ENCODE measurements around the gene MAP7D1. TPM values are rescaled to one million over a fixed set of nuclear protein-coding genes. Genes with fewer than 3 reads are reported as not detected.

The MAP7D1 gene
- total RNA-seq, 1 donor from 2014 or later: 166 TPM

- Mint-ChIP-seq H3K27me3 (ENCODE audit: low read depth) (no peaks in the 10 kb centered on the region), H3K27ac (ENCODE audit: unreplicated experiment) (peak overlapping the region; percentile 53), H3K36me3 (ENCODE audit: low read depth) (no peaks in the 10 kb centered on the region), H3K9me3 (no peaks in the 10 kb centered on the region), H3K4me3 (no peak overlapping the region), H3K4me1 (no peaks in the 10 kb centered on the region)
- no peak for DNase-seq (ENCODE audit: low read depth, low spot score)
- TF ChIP-seq CTCF (conservative IDR thresholded peaks at IDR 0.05): no peak
Measured at GRCh38 chr1:36111151-36111550, 44.8 kb upstream of the MAP7D1 start.

- TF ChIP-seq CTCF (conservative IDR thresholded peaks at IDR 0.05): no peak
- Mint-ChIP-seq H3K9me3 (no peaks in the 10 kb centered on the region), H3K27ac (ENCODE audit: unreplicated experiment) (no peak overlapping the region), H3K36me3 (ENCODE audit: low read depth) (no peaks in the 10 kb centered on the region), H3K4me1 (no peaks in the 10 kb centered on the region), H3K27me3 (ENCODE audit: low read depth) (no peaks in the 10 kb centered on the region), H3K4me3 (no peak overlapping the region)
- no peak for DNase-seq (ENCODE audit: low read depth, low spot score)
Measured at GRCh38 chr1:36112823-36113222, 43.1 kb upstream of the MAP7D1 start.

- TF ChIP-seq CTCF (conservative IDR thresholded peaks at IDR 0.05): no peak
- Mint-ChIP-seq H3K27ac (ENCODE audit: unreplicated experiment) (no peak overlapping the region), H3K4me1 (no peaks in the 10 kb centered on the region), H3K9me3 (no peaks in the 10 kb centered on the region), H3K27me3 (ENCODE audit: low read depth) (no peaks in the 10 kb centered on the region), H3K4me3 (no peak overlapping the region), H3K36me3 (ENCODE audit: low read depth) (no peaks in the 10 kb centered on the region)
- no peak for DNase-seq (ENCODE audit: low read depth, low spot score)
Measured at GRCh38 chr1:36114371-36114770, 41.6 kb upstream of the MAP7D1 start.

- no peaks in the 10 kb centered on the region for H3K9me3 Mint-ChIP-seq
- H3K4me1 Mint-ChIP-seq: peaks cover 4% of the 10 kb centered on the region
- H3K27ac Mint-ChIP-seq (ENCODE audit: unreplicated experiment): no peak overlapping the region
- H3K4me3 Mint-ChIP-seq: no peak overlapping the region
- TF ChIP-seq CTCF (conservative IDR thresholded peaks at IDR 0.05): no peak
- H3K27me3 Mint-ChIP-seq (ENCODE audit: low read depth): peaks cover 4% of the 10 kb centered on the region
- no peak for DNase-seq (ENCODE audit: low read depth, low spot score)
- no peaks in the 10 kb centered on the region for H3K36me3 Mint-ChIP-seq (ENCODE audit: low read depth)
Measured at GRCh38 chr1:36115200-36115669, 40.7 kb upstream of the MAP7D1 start.

- Mint-ChIP-seq H3K4me3 (no peak overlapping the region), H3K9me3 (no peaks in the 10 kb centered on the region), H3K36me3 (ENCODE audit: low read depth) (no peaks in the 10 kb centered on the region), H3K27me3 (ENCODE audit: low read depth) (peaks cover 4% of the 10 kb centered on the region), H3K4me1 (peaks cover 4% of the 10 kb centered on the region), H3K27ac (ENCODE audit: unreplicated experiment) (no peak overlapping the region)
- DNase-seq (ENCODE audit: low read depth, low spot score): no peak
- TF ChIP-seq CTCF (conservative IDR thresholded peaks at IDR 0.05): no peak
Measured at GRCh38 chr1:36115931-36116330, 40.0 kb upstream of the MAP7D1 start.

- DNase-seq (ENCODE audit: low read depth, low spot score): no peak
- Mint-ChIP-seq H3K4me1 (peaks cover 4% of the 10 kb centered on the region), H3K4me3 (no peak overlapping the region), H3K27ac (ENCODE audit: unreplicated experiment) (no peak overlapping the region), H3K36me3 (ENCODE audit: low read depth) (no peaks in the 10 kb centered on the region), H3K9me3 (no peaks in the 10 kb centered on the region), H3K27me3 (ENCODE audit: low read depth) (peaks cover 10% of the 10 kb centered on the region)
- no peak for TF ChIP-seq CTCF (conservative IDR thresholded peaks at IDR 0.05)
Measured at GRCh38 chr1:36116901-36117300, 39.1 kb upstream of the MAP7D1 start.

All from neural crest cell (in vitro differentiated cells).